ENCODE results near the gene MYH11.

MYH11 gene

GRCh38 chr16:15856901-15857698, at the start of gene MYH11:
TSS of gene MYH11 (minus strand) at chr16:15857028. CDS start at chr16:15838252, 18,776 bp downstream.
- peak; percentile 82 for DNase-seq

GRCh38 chr16:15906439-15906838, 49.6 kb upstream of the MYH11 start:
- DNase-seq: no peak

GRCh38 chr16:15903960-15904359, 47.1 kb upstream of the MYH11 start:
- no peak for DNase-seq

- DNase-seq: no peak
These were observed 44.2 kb upstream of the MYH11 start for GRCh38 chr16:15900901-15901500.

- no peak for DNase-seq
These were observed 43.5 kb upstream of the MYH11 start for GRCh38 chr16:15900357-15900756.

- no peak for DNase-seq
These were observed 42.8 kb upstream of the MYH11 start for GRCh38 chr16:15899538-15900100.

- DNase-seq: no peak
These were observed 41.8 kb upstream of the MYH11 start for GRCh38 chr16:15898654-15899053.

GRCh38 chr16:15897834-15898254, 41.0 kb upstream of the MYH11 start:
- peak; percentile 78 for DNase-seq

GRCh38 chr16:15897121-15897780, 40.4 kb upstream of the MYH11 start:
- no peak for DNase-seq

- DNase-seq: no peak
These were observed 37.9 kb upstream of the MYH11 start for GRCh38 chr16:15894571-15895374.

GRCh38 chr16:15891508-15891907, 34.7 kb upstream of the MYH11 start:
- no peak for DNase-seq

- DNase-seq: peak; percentile 100
These were observed 31.5 kb upstream of the MYH11 start, which contains the start of gene CEP20 for GRCh38 chr16:15888072-15888976. TSS of gene CEP20 (minus strand) at chr16:15888603. CDS start at chr16:15888585, 18 bp downstream.

- DNase-seq: no peak
These were observed 30.5 kb upstream of the MYH11 start for GRCh38 chr16:15887283-15887682.

GRCh38 chr16:15886078-15886477, 29.2 kb upstream of the MYH11 start:
- no peak for DNase-seq

GRCh38 chr16:15885560-15886001, 28.8 kb upstream of the MYH11 start:
- no peak for DNase-seq

- DNase-seq: no peak
These were observed 25.7 kb upstream of the MYH11 start for GRCh38 chr16:15882563-15882962.

GRCh38 chr16:15881794-15882379, 25.1 kb upstream of the MYH11 start:
- DNase-seq: no peak

GRCh38 chr16:15880434-15881308, 23.8 kb upstream of the MYH11 start:
- DNase-seq: no peak

- DNase-seq: peak; percentile 64
These were observed 22.5 kb upstream of the MYH11 start for GRCh38 chr16:15879255-15879811.

GRCh38 chr16:15876503-15876902, 19.7 kb upstream of the MYH11 start:
- DNase-seq: no peak

Measured in suppressor macrophage treated with lipopolysaccharide for 4 hours (primary cell).